Mesodermal cell (in vitro differentiated cells): ENCODE measurements around the gene IL6ST.
"Not testable (repeated sequence)": the region's sequence is repeated elsewhere in the genome, so short reads cannot be mapped to it uniquely, and the experiment has no call there.

Experiments used
- H3K27ac ChIP-seq: 2 replicates; pipeline ENCODE4 v1.7.0; 2013; ENCODE audit warnings: mild to moderate bottlenecking, low read depth, low read length, moderate library complexity; ENCODE audit not compliant: severe bottlenecking
- H3K36me3 ChIP-seq: 2 replicates; pipeline ENCODE4 v1.7.1; 2013; ENCODE audit warnings: mild to moderate bottlenecking, low read length, moderate library complexity; ENCODE audit not compliant: control insufficient read depth, insufficient read depth
- H3K4me1 ChIP-seq: one replicate; pipeline ENCODE4 v1.7.1; 2013; ENCODE audit warnings: mild to moderate bottlenecking, low read length; ENCODE audit not compliant: insufficient read depth, control insufficient read depth, poor library complexity, severe bottlenecking
- H3K4me3 ChIP-seq: 2 replicates; pipeline ENCODE4 v1.7.0; 2013; ENCODE audit warnings: low read length, control low read depth, mild to moderate bottlenecking; ENCODE audit not compliant: insufficient read depth, poor library complexity, severe bottlenecking; ENCODE audit errors: extremely low read depth
- H3K9me3 ChIP-seq: 2 replicates; pipeline ENCODE4 v1.7.1; 2013; ENCODE audit warnings: mild to moderate bottlenecking, low read length, moderate library complexity; ENCODE audit not compliant: control insufficient read depth
- WGBS, 2 experiments: methylation state at CpG; one replicate each; pipeline ENCODE4 v1.1.5; 2013; ENCODE audit warnings: missing lambda C conversion rate in 2 of 2; ENCODE audit not compliant: insufficient coverage in 2 of 2; 5-methylcytosine and 5-hydroxymethylcytosine counted together

The IL6ST gene

GRCh38 chr5:55965525-55965924 is 29.2 kb downstream of the IL6ST start:
- 100% methylated on average over 2 to 3 of the region's 6 CpGs for WGBS, 2 experiments

DNA sequence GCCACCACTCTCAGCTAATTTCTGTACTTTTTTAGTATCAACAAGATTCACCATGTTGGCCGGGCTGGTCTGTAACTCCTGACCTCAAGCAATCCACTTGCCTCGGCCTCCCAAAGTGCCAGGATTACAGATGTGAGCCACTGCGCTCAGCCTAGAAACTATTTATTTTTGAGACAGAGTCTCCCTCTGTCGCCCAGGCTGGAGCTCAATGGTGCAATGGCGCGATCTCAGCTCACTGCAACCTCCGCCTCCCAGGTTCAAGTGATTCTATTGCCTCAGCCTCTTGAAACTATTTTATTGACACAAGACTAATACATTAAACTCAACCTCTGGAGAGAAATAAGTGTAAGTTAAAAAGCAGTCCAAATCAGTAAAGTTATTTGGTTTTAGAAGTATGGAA is 34.0 kb downstream of the IL6ST start:
- H3K4me1 ChIP-seq, result no peaks in the 10 kb centered on the region
- H3K36me3 ChIP-seq, result peaks cover 69% of the 10 kb centered on the region
- H3K4me3 ChIP-seq, result no peak overlapping the region
- WGBS, 2 experiments, result 81 to 92% methylated on average over 6 of the region's 7 CpGs
- H3K27ac ChIP-seq, result no peak overlapping the region
- H3K9me3 ChIP-seq, result no peaks in the 10 kb centered on the region

More at GRCh38 chr5:55965525-55965924, 29.2 kb downstream of the IL6ST start:
- Histone ChIP-seq H3K36me3 (peaks cover 61% of the 10 kb centered on the region), H3K27ac (no peak overlapping the region), H3K9me3 (no peaks in the 10 kb centered on the region), H3K4me1 (peaks cover 6% of the 10 kb centered on the region), H3K4me3 (no peak overlapping the region)

GRCh38 chr5:55959208-55959607 is 35.6 kb downstream of the IL6ST start:
- WGBS, 2 experiments, result no CpG with 5 or more reads among the region's 1 CpG
- no peak overlapping the region for H3K4me3 ChIP-seq
- no peaks in the 10 kb centered on the region for H3K4me1 ChIP-seq
- peaks cover 82% of the 10 kb centered on the region for H3K36me3 ChIP-seq
- H3K9me3 ChIP-seq, result no peaks in the 10 kb centered on the region
- H3K27ac ChIP-seq, result no peak overlapping the region

DNA sequence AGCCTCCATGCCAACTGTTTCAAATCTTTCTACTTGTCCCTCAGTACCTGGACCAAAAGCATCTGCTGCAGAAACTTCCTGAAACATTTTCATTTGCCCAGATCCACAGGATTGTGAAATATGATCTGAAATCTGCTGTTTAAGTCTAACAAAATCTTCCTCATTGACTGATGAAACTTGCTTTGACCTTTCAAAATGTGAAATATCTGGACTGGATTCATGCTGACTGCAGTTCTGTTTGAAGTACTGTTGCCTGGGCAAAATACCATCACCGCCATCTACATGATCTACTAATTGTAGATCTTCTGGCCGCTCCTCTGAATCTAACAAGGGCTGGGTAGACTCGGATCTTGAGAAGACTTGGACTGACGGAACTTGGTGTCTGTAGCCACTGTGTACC is 53.6 kb downstream of the IL6ST start:
- H3K4me3 ChIP-seq, H3K27ac ChIP-seq, H3K9me3 ChIP-seq, H3K4me1 ChIP-seq: not testable (repeated sequence)
- peaks cover 59% of the 10 kb centered on the region for H3K36me3 ChIP-seq
- 97 to 100% methylated on average over 3 to 4 of the region's 4 CpGs for WGBS, 2 experiments

DNA sequence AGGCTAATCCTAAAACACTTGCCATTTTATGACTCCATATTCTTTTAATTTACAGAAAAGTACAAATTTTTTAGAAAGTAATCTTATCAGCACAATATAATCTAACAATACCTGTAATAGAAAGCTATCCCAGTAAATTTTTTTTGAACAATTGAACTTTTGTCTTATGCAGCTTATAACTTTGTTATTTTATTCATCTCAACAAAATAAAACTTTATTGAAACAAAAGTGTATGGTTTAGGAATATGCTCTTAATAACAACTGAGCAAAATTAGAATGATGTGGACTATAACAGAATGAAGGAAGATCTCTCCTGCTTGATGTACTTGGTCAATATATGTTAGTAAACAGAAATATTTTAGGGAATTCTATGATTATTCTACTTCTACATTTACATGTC is 57.2 kb downstream of the IL6ST start:
- H3K4me3 ChIP-seq, H3K9me3 ChIP-seq, H3K4me1 ChIP-seq, H3K27ac ChIP-seq: not testable (repeated sequence)
- H3K36me3 ChIP-seq, result peaks cover 49% of the 10 kb centered on the region

GRCh38 chr5:55936100-55936693 is 58.6 kb downstream of the IL6ST start:
- peaks cover 36% of the 10 kb centered on the region for H3K36me3 ChIP-seq
- no peak overlapping the region for H3K4me3 ChIP-seq
- H3K27ac ChIP-seq, result no peak overlapping the region
- H3K4me1 ChIP-seq, result no peaks in the 10 kb centered on the region
- no peaks in the 10 kb centered on the region for H3K9me3 ChIP-seq
- WGBS, 2 experiments, result no CpG with 5 or more reads among the region's 3 CpGs

DNA sequence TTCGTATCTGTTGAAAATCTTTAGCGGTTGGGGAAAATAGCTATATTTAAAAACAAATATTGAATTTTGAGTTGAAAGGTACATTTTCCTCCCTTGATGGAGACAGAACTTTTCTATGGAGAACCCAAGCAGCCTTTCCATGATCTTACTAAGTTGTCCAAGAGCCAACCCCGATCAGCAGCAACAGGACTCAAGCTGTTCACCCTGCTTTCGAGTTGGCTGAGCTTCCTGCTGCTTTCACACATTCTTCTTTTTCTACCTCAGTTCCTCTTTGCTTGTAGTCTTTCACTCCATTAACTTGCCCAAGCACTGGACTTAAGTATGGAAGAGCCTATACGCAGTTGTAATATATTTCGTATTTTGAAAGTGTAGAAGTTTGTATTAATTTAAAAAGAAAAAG is 59.4 kb downstream of the IL6ST start:
- Histone ChIP-seq H3K27ac (no peak overlapping the region), H3K9me3 (no peaks in the 10 kb centered on the region), H3K36me3 (peaks cover 30% of the 10 kb centered on the region), H3K4me1 (no peaks in the 10 kb centered on the region), H3K4me3 (no peak overlapping the region)
- 100% methylated on average over 1 to 2 of the region's 6 CpGs for WGBS, 2 experiments

DNA sequence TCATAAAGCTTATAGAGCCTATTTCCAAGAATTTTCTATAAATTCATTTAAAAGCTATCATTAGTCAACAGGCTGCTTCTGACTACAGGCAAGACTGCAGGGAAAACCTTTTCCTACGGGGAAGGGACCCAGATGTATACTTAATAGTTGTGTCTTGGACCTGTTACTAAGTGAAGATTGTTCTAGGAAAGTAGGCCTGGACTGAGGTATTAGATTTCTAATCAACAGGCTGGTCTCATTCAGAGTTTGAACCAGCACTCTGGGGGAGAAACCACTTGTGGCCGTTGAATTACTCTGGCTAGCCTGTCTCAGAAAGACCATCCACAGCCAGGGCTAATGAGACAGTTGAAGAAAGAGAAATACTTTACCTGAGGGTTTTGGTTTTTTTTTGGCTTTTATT is 60.0 kb downstream of the IL6ST start:
- Histone ChIP-seq H3K9me3 (no peaks in the 10 kb centered on the region), H3K36me3 (peaks cover 26% of the 10 kb centered on the region), H3K27ac (no peak overlapping the region), H3K4me3 (no peak overlapping the region), H3K4me1 (no peaks in the 10 kb centered on the region)
- WGBS, 2 experiments, result 100% methylated on average over 2 of the region's 2 CpGs; no CpG with 5 or more reads in 1 of the 2 experiments

GRCh38 chr5:55934115-55934613 is 60.6 kb downstream of the IL6ST start:
- Histone ChIP-seq H3K36me3 (peaks cover 22% of the 10 kb centered on the region), H3K4me1 (no peaks in the 10 kb centered on the region), H3K27ac (no peak overlapping the region), H3K9me3 (no peaks in the 10 kb centered on the region), H3K4me3 (no peak overlapping the region)
- 89 to 91% methylated on average over 7 to 8 of the region's 9 CpGs for WGBS, 2 experiments

DNA sequence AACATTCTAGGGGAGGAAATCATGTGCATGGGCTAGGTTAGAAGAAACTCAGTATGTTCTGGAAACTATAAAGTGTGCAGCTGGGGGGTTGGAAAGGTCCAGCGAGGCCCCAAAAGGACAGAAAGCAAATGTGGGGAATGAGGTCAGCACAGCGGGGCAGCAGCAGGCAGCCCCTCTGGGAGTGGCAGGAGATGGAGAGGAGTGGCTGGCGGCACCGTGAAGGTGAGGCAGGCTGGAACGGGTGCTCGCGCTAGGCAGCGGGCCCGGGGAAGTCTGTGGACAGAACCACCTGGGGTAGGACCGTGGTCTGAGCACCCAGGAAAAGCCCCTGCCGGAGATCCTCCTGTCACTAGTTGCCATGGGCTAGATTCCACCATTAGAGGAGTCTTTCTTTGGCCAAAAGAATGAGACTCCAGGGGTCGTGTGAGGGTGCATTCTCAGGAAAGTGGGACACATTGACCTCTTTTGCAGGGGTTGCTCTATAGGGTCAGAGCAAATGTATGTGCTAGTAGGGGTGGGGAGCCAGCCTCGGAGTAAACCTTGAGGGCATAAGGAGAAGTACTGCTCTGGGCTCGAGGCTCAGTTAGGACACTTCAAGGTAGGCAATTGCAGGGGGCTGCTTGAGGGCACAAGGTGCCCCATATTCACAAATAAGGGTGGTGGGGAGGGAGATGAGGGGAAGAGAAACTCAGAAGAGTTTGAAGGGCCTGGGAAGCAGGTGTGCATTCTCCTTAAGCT is 61.2 kb downstream of the IL6ST start:
- H3K27ac ChIP-seq, result no peak overlapping the region
- H3K4me1 ChIP-seq, result no peaks in the 10 kb centered on the region
- H3K4me3 ChIP-seq, result no peak overlapping the region
- 94 to 97% methylated on average over 9 to 14 of the region's 14 CpGs for WGBS, 2 experiments
- no peaks in the 10 kb centered on the region for H3K9me3 ChIP-seq
- H3K36me3 ChIP-seq, result peaks cover 18% of the 10 kb centered on the region

- H3K9me3 ChIP-seq, result no peaks in the 10 kb centered on the region
Measured at GRCh38 chr5:55932700-55933099, 62.1 kb downstream of the IL6ST start.

More at GRCh38 chr5:55932700-55933099, 62.1 kb downstream of the IL6ST start:
- H3K36me3 ChIP-seq, result peaks cover 13% of the 10 kb centered on the region
- H3K27ac ChIP-seq, result no peak overlapping the region
- H3K4me3 ChIP-seq, result no peak overlapping the region
- no peaks in the 10 kb centered on the region for H3K4me1 ChIP-seq
- WGBS, 2 experiments, result 88 to 90% methylated on average over 3 to 4 of the region's 4 CpGs
